KMS-11 (cell line): ENCODE measurements around the gene CNPY2.

ENCODE experiments used
- H2AFZ ChIP-seq: fragments of 200-600 bp; sonication (generic); 2 replicates; pipeline ENCODE4 v1.6.1; 2016; ENCODE audit warnings: antibody characterized with exemption, mixed run types, low read depth
- H3K27ac ChIP-seq: fragments of 200-600 bp; sonication (generic); 2 replicates; pipeline ENCODE4 v1.6.1; 2016; ENCODE audit warnings: mild to moderate bottlenecking, mixed run types
- H3K27me3 ChIP-seq: fragments of 200-600 bp; sonication (generic); 2 replicates; pipeline ENCODE4 v1.6.1; 2017; ENCODE audit warnings: mild to moderate bottlenecking, low read depth, mixed run types, moderate library complexity; ENCODE audit not compliant: insufficient read depth
- H3K36me3 ChIP-seq: fragments of 200-600 bp; sonication (generic); 2 replicates; pipeline ENCODE4 v1.6.1; 2017; ENCODE audit warnings: mild to moderate bottlenecking, mixed run types; ENCODE audit not compliant: insufficient read depth
- H3K4me1 ChIP-seq: fragments of 200-600 bp; sonication (generic); 2 replicates; pipeline ENCODE4 v1.6.1; 2016; ENCODE audit warnings: mild to moderate bottlenecking, low read depth, mixed run types; ENCODE audit not compliant: poor library complexity, severe bottlenecking
- H3K4me2 ChIP-seq: fragments of 200-600 bp; sonication (generic); 2 replicates; pipeline ENCODE4 v1.7.0; 2016; ENCODE audit warnings: mild to moderate bottlenecking, mixed run types
- H3K4me3 ChIP-seq: fragments of 200-600 bp; sonication (generic); IDR thresholded peaks from 2 replicates; pipeline ENCODE4 v1.6.1; 2017; ENCODE audit warnings: low read depth, low read length, mixed read lengths; ENCODE audit not compliant: insufficient read depth
- H3K79me2 ChIP-seq: fragments of 200-600 bp; sonication (generic); 2 replicates; pipeline ENCODE4 v1.6.1; 2016; ENCODE audit warnings: low read depth, mixed run types; ENCODE audit not compliant: insufficient read depth
- H3K9ac ChIP-seq: fragments of 200-600 bp; sonication (generic); 2 replicates; pipeline ENCODE4 v1.6.1; 2016; ENCODE audit warnings: mild to moderate bottlenecking, mixed run types
- H4K20me1 ChIP-seq: fragments of 200-600 bp; sonication (generic); 2 replicates; pipeline ENCODE4 v1.6.1; 2016; ENCODE audit warnings: mild to moderate bottlenecking, mixed run types; ENCODE audit not compliant: insufficient read depth
- CTCF ChIP-seq: fragments of 200-600 bp; sonication (generic); conservative IDR thresholded peaks from 2 replicates; pipeline ENCODE4 v1.6.1; 2017; ENCODE audit warnings: low read depth, mild to moderate bottlenecking, antibody characterized with exemption, low read length, moderate library complexity, mixed read lengths

Gene CNPY2

GRCh38 chr12:56307221-56307965, 8.4 kb downstream of the CNPY2 start:
- H4K20me1 ChIP-seq, result no peaks in the 10 kb centered on the region
- H3K27ac ChIP-seq, result no peak overlapping the region
- no peak for TF ChIP-seq CTCF
- H3K4me1 ChIP-seq, result peaks cover 12% of the 10 kb centered on the region
- no peak overlapping the region for H3K9ac ChIP-seq
- no peaks in the 10 kb centered on the region for H3K27me3 ChIP-seq
- H2AFZ ChIP-seq, result no peak overlapping the region
- H3K4me2 ChIP-seq, result no peak overlapping the region
- no peaks in the 10 kb centered on the region; the same call in 1 of the 2 replicates for H3K36me3 ChIP-seq
- no peak overlapping the region for H3K4me3 ChIP-seq
- H3K79me2 ChIP-seq, result no peaks in the 10 kb centered on the region; the same call in 1 of the 2 replicates

- Histone ChIP-seq H2AFZ (no peak overlapping the region), H3K27me3 (no peaks in the 10 kb centered on the region), H3K27ac (no peak overlapping the region), H3K4me2 (no peak overlapping the region), H3K9ac (no peak overlapping the region), H4K20me1 (no peaks in the 10 kb centered on the region), H3K4me3 (no peak overlapping the region), H3K79me2 (peaks cover 10% of the 10 kb centered on the region; the same call in 1 of the 2 replicates), H3K4me1 (peaks cover 31% of the 10 kb centered on the region), H3K36me3 (no peaks in the 10 kb centered on the region)
- no peak for TF ChIP-seq CTCF
Observed at GRCh38 chr12:56304872-56305590, 10.8 kb downstream of the CNPY2 start.

- no peaks in the 10 kb centered on the region for H3K27me3 ChIP-seq
Observed at GRCh38 chr12:56304276-56304675, 11.5 kb downstream of the CNPY2 start.

More at GRCh38 chr12:56304276-56304675, 11.5 kb downstream of the CNPY2 start:
- TF ChIP-seq CTCF, result no peak
- no peak overlapping the region for H2AFZ ChIP-seq
- H3K79me2 ChIP-seq, result peaks cover 17% of the 10 kb centered on the region
- no peaks in the 10 kb centered on the region for H3K36me3 ChIP-seq
- H3K27ac ChIP-seq, result no peak overlapping the region
- H4K20me1 ChIP-seq, result no peaks in the 10 kb centered on the region
- H3K9ac ChIP-seq, result no peak overlapping the region
- no peak overlapping the region for H3K4me2 ChIP-seq
- peaks cover 31% of the 10 kb centered on the region for H3K4me1 ChIP-seq
- H3K4me3 ChIP-seq, result no peak overlapping the region
